GM12892 (cell line): ENCODE results near the gene XDH.

Experiments
- POLR2A ChIP-seq: IDR thresholded peaks from 2 replicates; pipeline ENCODE4 v1.6.1; 2011; ENCODE audit warnings: low read depth, low read length, control low read depth
- POLR2AphosphoS5 ChIP-seq: IDR thresholded peaks from 2 replicates; pipeline ENCODE4 v1.6.1; 2011; ENCODE audit warnings: low read depth, low read length, control low read depth

DNA sequence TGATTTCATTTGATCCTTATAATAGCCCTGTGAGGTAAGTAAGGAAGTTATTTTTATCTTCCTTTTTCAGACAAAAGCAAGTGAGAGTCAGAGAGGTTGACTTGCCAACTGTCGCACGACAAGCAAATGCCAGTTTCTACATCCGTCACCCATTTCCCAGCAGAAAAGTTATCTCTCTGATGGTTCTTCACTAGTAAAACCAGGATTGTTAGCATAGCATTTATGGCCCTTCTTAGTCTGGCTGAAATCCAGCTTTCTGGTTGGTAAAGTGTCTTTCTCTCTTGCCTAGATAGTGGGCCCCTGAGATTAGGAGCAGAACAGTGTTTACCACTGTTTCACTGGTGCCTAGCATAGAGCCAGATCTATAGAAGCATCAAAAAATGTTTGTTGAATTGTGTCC lies 7.1 kb upstream of the XDH start:
- TF ChIP-seq POLR2A (no peak), POLR2AphosphoS5 (no peak)
